Ascending aorta (tissue), 2 donors: ENCODE results near the gene DNAH2. TPM values are rescaled to one million over a fixed set of nuclear protein-coding genes. Genes with fewer than 3 reads are reported as not detected.

ENCODE experiments used
- DNase-seq, 2 donors: peaks; one replicate each; pipeline ENCODE4 v3.0.0-alpha.2; 2019; ENCODE audit warnings: low spot score in 2 of 2
- H3K27ac ChIP-seq, 2 donors: fragments of 200-600 bp; sonication (generic); one replicate each; pipeline ENCODE4 v1.5.1; 2016 to 2017; ENCODE audit warnings: mild to moderate bottlenecking in 1 of 2
- H3K27me3 ChIP-seq: fragments of 200-600 bp; sonication (generic); one replicate; pipeline ENCODE4 v1.5.1; 2017
- H3K36me3 ChIP-seq, 2 donors: fragments of 200-600 bp; sonication (generic); one replicate each; pipeline ENCODE4 v1.5.1; 2016
- H3K4me1 ChIP-seq, 2 donors: fragments of 200-600 bp; sonication (generic); one replicate each; pipeline ENCODE4 v1.5.1; 2016 to 2017; ENCODE audit warnings: mild to moderate bottlenecking in 1 of 2
- H3K4me3 ChIP-seq, 2 donors: fragments of 200-600 bp; sonication (generic); one replicate each; pipeline ENCODE4 v1.5.1; 2016 to 2017; ENCODE audit warnings: mild to moderate bottlenecking in 1 of 2
- H3K9me3 ChIP-seq, 2 donors: fragments of 200-600 bp; sonication (generic); one replicate each; pipeline ENCODE4 v1.5.1; 2016
- CTCF ChIP-seq, 3 experiments: fragments of 200-600 bp in 2 of 3; fragments of 450-650 bp in 1 of 3; sonication (generic) in 2 of 3; IDR thresholded peaks; one replicate each; pipeline ENCODE4 v1.5.1; 2016 to 2019; ENCODE audit warnings: antibody characterized with exemption in 3 of 3, mild to moderate bottlenecking in 1 of 3, moderate library complexity in 1 of 3
- intact Hi-C: fragments of 100-400 bp; cut with DNase I; formaldehyde crosslinking; loops from one replicate; pipeline ENCODE4 v1.15.1; 2023
- total RNA-seq: library from RNA; depleted of rRNA; stranded (reverse); fragments of >200 nt; gene quantifications from one replicate; pipeline ENCODE4 v1.1.0, GENCODE V29; 2016

The DNAH2 gene
- total RNA-seq, 1 donor from 2014 or later, result 0.43 TPM

GRCh38 chr17:7854078-7854777, 136.7 kb downstream of the DNAH2 start:
- DNase-seq, result no peak
- Histone ChIP-seq H3K4me3 (no peak overlapping the region), H3K27me3 (no peaks in the 10 kb centered on the region), H3K27ac (no peak overlapping the region), H3K9me3 (no peaks in the 10 kb centered on the region), H3K4me1 (peaks cover 12 to 28% of the 10 kb centered on the region in 2 donors), H3K36me3 (peaks cover 13 to 30% of the 10 kb centered on the region in 2 donors)
- intact Hi-C loops, result loop anchor here (10.0 kb wide), 1 partner anchor 369 kb away; the partner anchor contains the start of genes POLR2A and SLC35G6
- TF ChIP-seq CTCF (IDR thresholded peaks at IDR 0.05), result no peak

GRCh38 chr17:7854851-7855659, 137.5 kb downstream of the DNAH2 start, which contains the start of gene TMEM88:
TMEM88 (plus strand) TSS chr17:7855066; CDS start chr17:7855075, 9 bp downstream.
- H3K36me3 ChIP-seq, result peaks cover 5 to 22% of the 10 kb centered on the region in 2 donors
- H3K27ac ChIP-seq, result peak within 1 kb of the TSS; percentile 87 to 88
- DNase-seq, result no peak

GRCh38 chr17:7855660-7856010, 138.1 kb downstream of the DNAH2 start:
- no peak for TF ChIP-seq CTCF (IDR thresholded peaks at IDR 0.05)
- no peak for DNase-seq
- peaks cover 0 to 16% of the 10 kb centered on the region in 2 donors for H3K36me3 ChIP-seq
- H3K9me3 ChIP-seq, result no peaks in the 10 kb centered on the region
- H3K4me3 ChIP-seq, result peak overlapping the region; percentile 73 to 76
- no peaks in the 10 kb centered on the region for H3K27me3 ChIP-seq
- peak overlapping the region; percentile 87 to 88 for H3K27ac ChIP-seq
- peaks cover 12 to 28% of the 10 kb centered on the region in 2 donors for H3K4me1 ChIP-seq
- intact Hi-C loops, result loop anchor here (2.0 to 10.0 kb wide), 3 partner anchors 59 to 371 kb away; partner anchors contain the start of genes ALOXE3, POLR2A and SLC35G6

More at GRCh38 chr17:7854851-7855659, 137.5 kb downstream of the DNAH2 start, which contains the start of gene TMEM88:
- Histone ChIP-seq H3K4me1 (peaks cover 12 to 28% of the 10 kb centered on the region in 2 donors), H3K9me3 (no peaks in the 10 kb centered on the region), H3K27me3 (no peaks in the 10 kb centered on the region), H3K4me3 (peak within 1 kb of the TSS; percentile 73 to 76)
- no peak for TF ChIP-seq CTCF (IDR thresholded peaks at IDR 0.05)
- intact Hi-C loops, result loop anchor here (5.0 to 10.0 kb wide), 2 partner anchors 262 to 370 kb away; partner anchors contain the start of genes ALOXE3, POLR2A and SLC35G6

- no peaks in the 10 kb centered on the region for H3K9me3 ChIP-seq
- intact Hi-C loops, result loop anchor here (2.0 to 10.0 kb wide), 3 partner anchors 59 to 371 kb away; partner anchors contain the start of genes ALOXE3, POLR2A and SLC35G6
- peaks cover 12 to 28% of the 10 kb centered on the region in 2 donors for H3K4me1 ChIP-seq
- H3K27me3 ChIP-seq, result no peaks in the 10 kb centered on the region
- H3K36me3 ChIP-seq, result peaks cover 0 to 16% of the 10 kb centered on the region in 2 donors
- peak overlapping the region; percentile 87 to 88 for H3K27ac ChIP-seq
- no peak for TF ChIP-seq CTCF (IDR thresholded peaks at IDR 0.05)
- H3K4me3 ChIP-seq, result peak overlapping the region; percentile 73 to 76
- DNase-seq, result no peak
Measured at GRCh38 chr17:7856011-7856810, 138.7 kb downstream of the DNAH2 start.
